Breast epithelium (tissue), 3 donors: ENCODE results near the gene MYOM3.

Experiments
- POLR2A ChIP-seq: fragments of 450-650 bp; IDR thresholded peaks from one replicate; pipeline ENCODE4 v1.6.1; 2016; ENCODE audit warnings: antibody characterized with exemption, mild to moderate bottlenecking, moderate library complexity
- TF ChIP-seq, protein P1 (sequence below), 3 donors: fragments of 450-650 bp; IDR thresholded peaks; one replicate each; pipeline ENCODE4 v1.5.1; 2016 to 2017; ENCODE audit warnings: antibody characterized with exemption in 3 of 3, mild to moderate bottlenecking in 3 of 3, moderate library complexity in 3 of 3

DNA sequence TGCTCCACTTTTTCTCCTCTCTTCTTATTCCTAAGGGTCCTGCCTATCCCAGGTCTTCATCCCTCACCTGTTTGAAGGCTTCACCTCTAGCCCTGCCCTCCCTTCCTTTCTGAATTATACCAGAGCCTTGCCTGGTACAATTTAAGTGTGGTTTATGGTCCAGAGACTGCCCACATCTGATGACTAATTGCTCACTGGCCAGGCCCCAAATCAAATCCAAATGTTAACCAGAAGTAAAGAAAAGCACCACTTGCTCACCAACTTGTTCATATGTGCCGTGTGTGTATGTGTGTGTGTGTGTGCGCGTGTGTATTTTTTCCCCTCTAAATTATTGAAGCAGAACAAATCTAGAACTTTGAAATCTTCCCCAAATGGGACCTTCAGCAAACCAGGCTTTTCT is 26.4 kb downstream of the MYOM3 start:
- TF ChIP-seq, protein P1, sequence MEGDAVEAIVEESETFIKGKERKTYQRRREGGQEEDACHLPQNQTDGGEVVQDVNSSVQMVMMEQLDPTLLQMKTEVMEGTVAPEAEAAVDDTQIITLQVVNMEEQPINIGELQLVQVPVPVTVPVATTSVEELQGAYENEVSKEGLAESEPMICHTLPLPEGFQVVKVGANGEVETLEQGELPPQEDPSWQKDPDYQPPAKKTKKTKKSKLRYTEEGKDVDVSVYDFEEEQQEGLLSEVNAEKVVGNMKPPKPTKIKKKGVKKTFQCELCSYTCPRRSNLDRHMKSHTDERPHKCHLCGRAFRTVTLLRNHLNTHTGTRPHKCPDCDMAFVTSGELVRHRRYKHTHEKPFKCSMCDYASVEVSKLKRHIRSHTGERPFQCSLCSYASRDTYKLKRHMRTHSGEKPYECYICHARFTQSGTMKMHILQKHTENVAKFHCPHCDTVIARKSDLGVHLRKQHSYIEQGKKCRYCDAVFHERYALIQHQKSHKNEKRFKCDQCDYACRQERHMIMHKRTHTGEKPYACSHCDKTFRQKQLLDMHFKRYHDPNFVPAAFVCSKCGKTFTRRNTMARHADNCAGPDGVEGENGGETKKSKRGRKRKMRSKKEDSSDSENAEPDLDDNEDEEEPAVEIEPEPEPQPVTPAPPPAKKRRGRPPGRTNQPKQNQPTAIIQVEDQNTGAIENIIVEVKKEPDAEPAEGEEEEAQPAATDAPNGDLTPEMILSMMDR (IDR thresholded peaks at IDR 0.05) = no peak
- no peak for TF ChIP-seq POLR2A
